ENCODE data around the gene NSL1. TPM values are rescaled to one million over a fixed set of nuclear protein-coding genes. Genes with fewer than 3 reads are reported as not detected.

NSL1 gene
- total and polyA plus RNA-seq, 9 of the 15 experiments (the other 6 are each of a cell fraction or from before 2014, with no cell fraction given) = 53.5 to 108 (median 59.1) TPM

DNA sequence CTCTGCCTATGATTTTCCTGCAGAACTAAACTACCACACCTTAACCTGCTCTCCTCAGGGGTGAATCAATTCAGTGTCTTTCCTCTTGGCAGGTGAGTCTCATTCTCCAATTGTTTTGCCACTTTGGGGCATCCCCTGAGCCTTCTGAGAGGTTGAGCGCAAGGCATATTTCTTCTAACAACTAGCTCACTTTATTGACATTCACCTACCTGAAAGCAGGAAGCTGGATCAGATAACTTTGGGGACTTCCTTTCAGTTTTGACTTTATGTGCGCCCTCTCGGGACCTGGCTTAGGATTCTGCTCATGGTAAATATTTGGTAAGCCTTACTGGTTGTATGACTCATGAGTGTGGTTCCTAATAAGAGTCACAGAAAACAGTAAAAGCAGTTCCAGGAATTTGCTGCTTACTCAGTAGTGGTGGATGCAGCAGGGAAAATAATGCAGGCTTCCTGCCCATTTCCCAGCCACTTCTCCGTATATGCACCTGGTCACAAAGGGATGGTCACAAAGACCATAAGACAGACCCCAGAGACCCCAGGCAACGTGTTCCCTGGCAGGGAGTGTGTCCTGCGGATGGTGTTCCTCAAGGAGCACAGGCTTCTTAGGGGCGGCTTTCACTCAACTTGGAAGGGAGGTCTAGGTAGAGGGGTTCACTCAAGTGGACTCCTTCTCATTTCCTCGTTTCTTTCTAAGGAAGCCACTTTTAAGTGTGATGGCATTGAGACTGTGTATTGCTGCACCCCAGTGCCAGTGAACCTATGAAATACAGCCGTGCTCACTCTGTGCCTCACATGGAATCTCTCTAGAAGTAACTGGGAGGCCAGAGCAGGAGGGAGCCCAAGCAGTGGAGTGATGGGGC is 70.0 kb downstream of the NSL1 start (continued):
- TF ChIP-seq, protein P1, sequence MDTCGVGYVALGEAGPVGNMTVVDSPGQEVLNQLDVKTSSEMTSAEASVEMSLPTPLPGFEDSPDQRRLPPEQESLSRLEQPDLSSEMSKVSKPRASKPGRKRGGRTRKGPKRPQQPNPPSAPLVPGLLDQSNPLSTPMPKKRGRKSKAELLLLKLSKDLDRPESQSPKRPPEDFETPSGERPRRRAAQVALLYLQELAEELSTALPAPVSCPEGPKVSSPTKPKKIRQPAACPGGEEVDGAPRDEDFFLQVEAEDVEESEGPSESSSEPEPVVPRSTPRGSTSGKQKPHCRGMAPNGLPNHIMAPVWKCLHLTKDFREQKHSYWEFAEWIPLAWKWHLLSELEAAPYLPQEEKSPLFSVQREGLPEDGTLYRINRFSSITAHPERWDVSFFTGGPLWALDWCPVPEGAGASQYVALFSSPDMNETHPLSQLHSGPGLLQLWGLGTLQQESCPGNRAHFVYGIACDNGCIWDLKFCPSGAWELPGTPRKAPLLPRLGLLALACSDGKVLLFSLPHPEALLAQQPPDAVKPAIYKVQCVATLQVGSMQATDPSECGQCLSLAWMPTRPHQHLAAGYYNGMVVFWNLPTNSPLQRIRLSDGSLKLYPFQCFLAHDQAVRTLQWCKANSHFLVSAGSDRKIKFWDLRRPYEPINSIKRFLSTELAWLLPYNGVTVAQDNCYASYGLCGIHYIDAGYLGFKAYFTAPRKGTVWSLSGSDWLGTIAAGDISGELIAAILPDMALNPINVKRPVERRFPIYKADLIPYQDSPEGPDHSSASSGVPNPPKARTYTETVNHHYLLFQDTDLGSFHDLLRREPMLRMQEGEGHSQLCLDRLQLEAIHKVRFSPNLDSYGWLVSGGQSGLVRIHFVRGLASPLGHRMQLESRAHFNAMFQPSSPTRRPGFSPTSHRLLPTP (IDR thresholded peaks at IDR 0.05; ENCODE audit: borderline replicate concordance, extremely low read depth, insufficient read length) = no peak
- peak; percentile 57; the same call in 1 of the 2 replicates for TF ChIP-seq ESRRA (IDR thresholded peaks at IDR 0.05; ENCODE audit: borderline replicate concordance, low read depth)
- TF ChIP-seq LEF1 (IDR thresholded peaks at IDR 0.05) = peak; percentile 16; the same call in 1 of the 2 replicates
- no peak for TF ChIP-seq MCM2 (IDR thresholded peaks at IDR 0.05; ENCODE audit: low read depth)
- TF ChIP-seq HCFC1 (IDR thresholded peaks at IDR 0.05; ENCODE audit: low read depth, low read length) = no peak
- TF ChIP-seq JUN (IDR thresholded peaks at IDR 0.05; ENCODE audit: borderline replicate concordance, low read depth, low read length) = peak; percentile 84
- TF ChIP-seq JUN (CRISPR knock-in tag; IDR thresholded peaks at IDR 0.05; ENCODE audit: borderline replicate concordance) = no peak
- 0 out of 2 replicates have a peak, but pooled peaks have one; percentile 29 for TF ChIP-seq CBX5 (IDR thresholded peaks at IDR 0.05; ENCODE audit: borderline replicate concordance, low read depth)
- TF ChIP-seq FOXA3 (CRISPR knock-in tag; conservative IDR thresholded peaks at IDR 0.05 in 1 of 2, IDR thresholded peaks at IDR 0.05 in 1 of 2) = peak; percentile 17 to 26; a peak in 1 of 4 replicates
- peak; percentile 58; the same call in 1 of the 2 replicates for TF ChIP-seq SPI1 (IDR thresholded peaks at IDR 0.05; ENCODE audit: borderline replicate concordance, low read depth, low read length)
- peak; percentile 73 for TF ChIP-seq ATF7 (IDR thresholded peaks at IDR 0.05)
- TF ChIP-seq NFATC3 (IDR thresholded peaks at IDR 0.05) = 0 out of 2 replicates have a peak, but pooled peaks have one; percentile 13
- TF ChIP-seq, protein P2, sequence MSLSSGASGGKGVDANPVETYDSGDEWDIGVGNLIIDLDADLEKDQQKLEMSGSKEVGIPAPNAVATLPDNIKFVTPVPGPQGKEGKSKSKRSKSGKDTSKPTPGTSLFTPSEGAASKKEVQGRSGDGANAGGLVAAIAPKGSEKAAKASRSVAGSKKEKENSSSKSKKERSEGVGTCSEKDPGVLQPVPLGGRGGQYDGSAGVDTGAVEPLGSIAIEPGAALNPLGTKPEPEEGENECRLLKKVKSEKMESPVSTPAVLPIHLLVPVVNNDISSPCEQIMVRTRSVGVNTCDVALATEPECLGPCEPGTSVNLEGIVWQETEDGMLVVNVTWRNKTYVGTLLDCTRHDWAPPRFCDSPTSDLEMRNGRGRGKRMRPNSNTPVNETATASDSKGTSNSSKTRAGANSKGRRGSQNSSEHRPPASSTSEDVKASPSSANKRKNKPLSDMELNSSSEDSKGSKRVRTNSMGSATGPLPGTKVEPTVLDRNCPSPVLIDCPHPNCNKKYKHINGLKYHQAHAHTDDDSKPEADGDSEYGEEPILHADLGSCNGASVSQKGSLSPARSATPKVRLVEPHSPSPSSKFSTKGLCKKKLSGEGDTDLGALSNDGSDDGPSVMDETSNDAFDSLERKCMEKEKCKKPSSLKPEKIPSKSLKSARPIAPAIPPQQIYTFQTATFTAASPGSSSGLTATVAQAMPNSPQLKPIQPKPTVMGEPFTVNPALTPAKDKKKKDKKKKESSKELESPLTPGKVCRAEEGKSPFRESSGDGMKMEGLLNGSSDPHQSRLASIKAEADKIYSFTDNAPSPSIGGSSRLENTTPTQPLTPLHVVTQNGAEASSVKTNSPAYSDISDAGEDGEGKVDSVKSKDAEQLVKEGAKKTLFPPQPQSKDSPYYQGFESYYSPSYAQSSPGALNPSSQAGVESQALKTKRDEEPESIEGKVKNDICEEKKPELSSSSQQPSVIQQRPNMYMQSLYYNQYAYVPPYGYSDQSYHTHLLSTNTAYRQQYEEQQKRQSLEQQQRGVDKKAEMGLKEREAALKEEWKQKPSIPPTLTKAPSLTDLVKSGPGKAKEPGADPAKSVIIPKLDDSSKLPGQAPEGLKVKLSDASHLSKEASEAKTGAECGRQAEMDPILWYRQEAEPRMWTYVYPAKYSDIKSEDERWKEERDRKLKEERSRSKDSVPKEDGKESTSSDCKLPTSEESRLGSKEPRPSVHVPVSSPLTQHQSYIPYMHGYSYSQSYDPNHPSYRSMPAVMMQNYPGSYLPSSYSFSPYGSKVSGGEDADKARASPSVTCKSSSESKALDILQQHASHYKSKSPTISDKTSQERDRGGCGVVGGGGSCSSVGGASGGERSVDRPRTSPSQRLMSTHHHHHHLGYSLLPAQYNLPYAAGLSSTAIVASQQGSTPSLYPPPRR (CRISPR knock-in tag; IDR thresholded peaks at IDR 0.05; ENCODE audit: borderline replicate concordance) = 0 out of 2 replicates have a peak, but pooled peaks have one; percentile 32
- TF ChIP-seq ZSCAN32 (CRISPR knock-in tag; IDR thresholded peaks at IDR 0.05) = no peak
- TF ChIP-seq JUND (IDR thresholded peaks at IDR 0.05; ENCODE audit: borderline replicate concordance, low read depth, low read length) = peak; percentile 91
- TF ChIP-seq JUND (tag; IDR thresholded peaks at IDR 0.05; ENCODE audit: borderline replicate concordance, low read depth, low read length) = peak; percentile 92; the same call in 2 of the 3 replicates
- no peak for TF ChIP-seq RBM17 (IDR thresholded peaks at IDR 0.05; ENCODE audit: borderline replicate concordance, low read depth, low read length)
- no peak for TF ChIP-seq ZNF584 (CRISPR knock-in tag; IDR thresholded peaks at IDR 0.05; ENCODE audit: low read depth)
- peak; percentile 56; the same call in 1 of the 2 replicates for TF ChIP-seq TEAD4 (IDR thresholded peaks at IDR 0.05; ENCODE audit: low read length)
- no peak for TF ChIP-seq TEAD4 (CRISPR knock-in tag; IDR thresholded peaks at IDR 0.05; ENCODE audit: borderline replicate concordance)

All from K562 (cell line).